ENCODE measurements around the gene MED13L.

MED13L gene

GRCh38 chr12:115975411-115975810 lies 302.1 kb downstream of the MED13L start:
- DNase-seq (ENCODE audit: low read depth in 3 of 3): no peak

- no peak for DNase-seq (ENCODE audit: low read depth in 3 of 3)
Observed at GRCh38 chr12:115973968-115974724, 303.3 kb downstream of the MED13L start.

- no peak for DNase-seq (ENCODE audit: low read depth in 3 of 3)
Observed at GRCh38 chr12:115973066-115973465, 304.4 kb downstream of the MED13L start.

- DNase-seq (ENCODE audit: low read depth in 3 of 3): no peak
Observed at GRCh38 chr12:115972241-115972640, 305.3 kb downstream of the MED13L start.

DNA sequence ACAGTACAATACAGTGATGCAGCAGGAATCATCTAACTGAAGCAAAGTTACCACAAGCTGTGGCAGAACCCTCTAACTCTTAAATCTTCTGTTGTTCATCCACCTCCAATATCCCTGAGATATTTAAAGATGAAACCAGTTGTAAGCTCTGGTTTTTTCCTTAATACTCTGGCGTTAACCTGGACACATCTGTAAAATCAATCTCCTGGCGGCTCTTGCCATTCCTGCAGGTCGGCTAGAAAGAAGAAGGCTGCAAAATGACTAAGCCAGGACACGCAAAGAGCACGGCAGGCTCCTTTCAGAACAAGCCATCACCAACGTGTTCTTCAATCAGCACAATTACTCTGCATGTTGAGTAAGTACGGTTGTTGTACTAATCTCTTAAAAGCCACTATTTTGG lies 309.3 kb downstream of the MED13L start:
- DNase-seq (ENCODE audit: low read depth in 3 of 3): no peak

GRCh38 chr12:115966376-115966775 lies 311.1 kb downstream of the MED13L start:
- no peak for DNase-seq (ENCODE audit: low read depth in 3 of 3)

DNA sequence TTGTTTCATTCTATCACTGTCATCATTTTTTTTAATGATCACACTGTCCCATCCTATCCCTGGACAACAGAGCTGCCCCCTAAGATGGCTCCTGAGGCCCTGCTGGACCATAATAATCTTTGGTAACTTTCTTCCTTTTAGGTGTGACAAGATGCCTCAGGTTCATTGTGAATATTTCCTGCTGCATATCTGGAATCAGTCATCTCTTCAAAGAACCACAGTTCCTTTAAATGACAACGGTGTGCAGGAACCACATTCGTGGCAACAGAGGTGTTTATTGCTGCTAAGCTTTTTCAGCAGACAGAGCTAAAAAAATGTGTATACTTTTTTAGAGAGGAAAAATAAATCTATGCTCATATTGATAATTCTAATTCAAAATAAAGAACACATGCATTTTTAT lies 312.9 kb downstream of the MED13L start:
- no peak for DNase-seq (ENCODE audit: low read depth in 3 of 3)

DNA sequence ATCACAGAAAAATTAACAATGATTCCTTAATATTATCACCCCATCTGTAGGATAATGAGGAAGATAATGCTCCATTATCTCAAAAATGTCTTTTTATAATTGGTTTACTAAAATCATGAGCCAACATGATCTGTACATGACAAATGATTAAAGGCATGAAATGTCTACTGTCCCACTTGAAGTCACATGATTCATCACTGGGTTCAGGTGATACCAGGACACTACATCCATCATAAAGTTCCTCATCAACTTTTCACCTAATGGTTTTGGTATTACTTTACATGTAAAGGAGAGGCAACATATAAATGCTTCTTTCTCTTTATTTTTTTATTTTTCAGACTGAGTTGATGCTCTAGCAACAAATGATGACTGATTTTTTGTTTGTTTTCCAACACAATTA lies 313.3 kb downstream of the MED13L start:
- DNase-seq (ENCODE audit: low read depth in 3 of 3): no peak

GRCh38 chr12:115962216-115962615 lies 315.3 kb downstream of the MED13L start:
- DNase-seq (ENCODE audit: low read depth in 3 of 3): no peak

DNA sequence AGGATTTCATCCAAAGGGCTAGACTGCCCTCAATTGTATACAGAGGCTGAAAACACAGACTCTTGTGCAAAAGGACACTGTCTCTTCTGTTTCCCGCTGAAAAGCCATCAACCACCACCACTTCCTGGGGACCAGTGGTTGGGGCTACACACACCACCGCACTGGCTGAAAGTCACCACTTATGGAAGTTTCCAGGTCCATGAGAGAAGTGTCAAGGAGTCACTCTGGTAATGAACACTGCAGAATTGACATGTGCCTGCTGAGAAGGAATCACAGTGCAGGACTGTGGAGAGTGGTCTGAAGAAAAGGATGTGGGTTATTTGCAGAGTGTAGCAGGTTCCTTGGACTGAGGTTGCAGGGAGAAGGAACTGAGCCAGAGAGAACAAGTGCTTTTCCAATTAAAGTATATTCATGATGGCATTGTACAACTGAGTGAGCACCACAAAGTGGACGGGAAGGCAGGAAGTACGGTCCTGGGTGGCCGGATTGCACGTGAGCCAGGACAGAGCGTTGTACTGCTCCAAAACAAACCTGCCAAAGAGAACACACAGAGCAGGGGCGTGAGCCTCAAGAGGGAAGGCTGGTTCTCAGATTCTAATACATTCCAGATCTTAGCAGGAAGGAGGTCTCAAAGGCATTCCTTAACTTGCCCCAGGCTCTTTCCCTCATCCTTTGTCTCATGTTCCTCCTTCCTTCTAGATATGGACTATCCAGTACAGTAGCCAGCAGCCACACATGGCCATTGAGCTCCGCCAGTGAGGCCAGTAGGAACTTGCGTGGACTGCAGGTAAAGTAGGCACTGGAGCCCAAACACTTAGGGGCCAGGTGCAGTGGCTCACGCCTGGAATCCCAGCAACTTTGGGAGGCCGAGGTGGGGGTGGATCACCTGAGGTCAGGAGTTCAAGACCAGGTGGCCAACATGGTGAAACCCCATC lies 316.4 kb downstream of the MED13L start:
- DNase-seq (ENCODE audit: low read depth in 3 of 3): no peak

GRCh38 chr12:115957686-115958290 lies 319.7 kb downstream of the MED13L start:
- no peak for DNase-seq (ENCODE audit: low read depth in 3 of 3)

DNA sequence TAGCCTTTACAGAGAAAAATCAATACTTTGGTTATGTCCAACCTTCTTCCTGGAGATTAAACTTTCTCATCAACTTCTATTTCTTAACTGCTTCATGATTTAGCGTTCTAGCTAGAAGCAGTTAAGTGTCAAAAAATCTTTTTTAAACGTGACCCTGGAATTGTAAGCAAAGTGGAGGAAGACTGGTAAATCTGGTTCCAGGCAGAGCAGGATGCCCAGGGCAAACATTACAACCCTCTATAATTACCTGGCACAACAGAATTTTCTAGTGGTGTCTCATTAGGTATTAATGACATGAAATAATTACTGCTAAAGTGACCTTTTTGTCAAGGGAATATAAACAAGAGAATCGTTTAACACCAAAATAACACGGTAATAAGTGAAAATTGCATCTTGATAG lies 320.8 kb downstream of the MED13L start:
- no peak for DNase-seq (ENCODE audit: low read depth in 3 of 3)

GRCh38 chr12:115956236-115956635 lies 321.3 kb downstream of the MED13L start:
- DNase-seq (ENCODE audit: low read depth in 3 of 3): no peak

- DNase-seq (ENCODE audit: low read depth in 3 of 3): no peak
Observed at GRCh38 chr12:115953450-115953849, 324.0 kb downstream of the MED13L start.

GRCh38 chr12:115953031-115953430 lies 324.5 kb downstream of the MED13L start:
- no peak for DNase-seq (ENCODE audit: low read depth in 3 of 3)

- no peak for DNase-seq (ENCODE audit: low read depth in 3 of 3)
Observed at GRCh38 chr12:115950959-115951358, 326.5 kb downstream of the MED13L start.

- DNase-seq (ENCODE audit: low read depth in 3 of 3): no peak
Observed at GRCh38 chr12:115949675-115950074, 327.8 kb downstream of the MED13L start.

DNA sequence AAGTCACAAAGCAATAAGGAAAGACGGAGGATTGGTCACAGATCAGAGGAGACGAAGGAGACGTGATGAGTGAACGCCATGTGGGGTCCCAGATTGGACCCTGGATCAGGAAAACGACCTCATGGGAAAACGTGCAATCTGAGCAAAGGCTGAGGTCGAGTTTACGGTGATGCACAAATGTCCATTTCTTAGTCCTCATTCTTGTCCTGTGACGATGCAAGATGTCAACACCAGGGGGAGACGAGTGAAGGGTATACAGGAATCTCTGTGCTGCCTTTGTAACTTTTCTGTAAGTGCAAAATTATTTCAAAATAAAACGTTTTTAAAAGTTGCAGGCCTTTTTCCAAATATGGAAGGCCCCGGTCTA lies 329.8 kb downstream of the MED13L start:
- DNase-seq (ENCODE audit: low read depth in 3 of 3): no peak

- DNase-seq (ENCODE audit: low read depth in 3 of 3): no peak
Observed at GRCh38 chr12:115946867-115947695, 330.4 kb downstream of the MED13L start.

DNA sequence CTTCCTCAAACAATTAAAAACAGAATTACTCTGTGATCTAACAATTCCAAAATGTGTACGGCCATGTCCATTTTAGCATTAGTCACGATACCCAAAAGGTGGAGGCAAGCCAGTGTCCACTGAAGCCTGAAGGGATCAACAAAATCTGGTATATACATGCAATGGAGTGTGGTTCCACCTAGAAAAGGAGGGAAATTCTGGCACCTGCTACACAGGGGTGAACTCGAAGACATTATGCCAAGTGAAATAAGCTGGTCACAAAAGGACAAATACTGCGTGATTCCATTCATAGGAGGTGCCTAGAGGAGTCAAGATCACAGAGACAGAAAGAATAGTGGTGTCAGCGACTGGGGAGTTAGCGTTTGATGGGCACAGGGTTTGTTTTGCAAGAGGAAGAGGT lies 331.4 kb downstream of the MED13L start:
- no peak for DNase-seq (ENCODE audit: low read depth in 3 of 3)

GRCh38 chr12:115945491-115945885 lies 332.0 kb downstream of the MED13L start:
- DNase-seq (ENCODE audit: low read depth in 3 of 3): no peak
